K562 (cell line): ENCODE data around the gene NQO2. TPM values are rescaled to one million over a fixed set of nuclear protein-coding genes. Genes with fewer than 3 reads are reported as not detected.
A peak's percentile ranks its signal among the peaks of the same experiment; 100 is the strongest.

ENCODE experiments used
- BACH1 ChIP-seq: fragments of 200-800 bp; sonication (Bioruptor generic); IDR thresholded peaks from 2 replicates; pipeline ENCODE4 v1.6.1; 2016; ENCODE audit warnings: missing genetic modification characterization, missing compliant biosample characterization
- ETV1 ChIP-seq: fragments of 450-650 bp; conservative IDR thresholded peaks from 2 replicates; pipeline ENCODE4 v1.6.1; 2016; ENCODE audit warnings: missing genetic modification characterization, control low read depth, low read depth, missing compliant biosample characterization
- GTF3C2 ChIP-seq: IDR thresholded peaks from 3 replicates; pipeline ENCODE4 v1.6.1; 2011; ENCODE audit warnings: borderline replicate concordance, mild to moderate bottlenecking, moderate library complexity; ENCODE audit not compliant: insufficient read length; ENCODE audit errors: extremely low read depth
- HNRNPLL ChIP-seq: fragments of 200-400 bp; formaldehyde crosslinking; IDR thresholded peaks from 2 replicates; pipeline ENCODE4 v1.6.1; 2017; ENCODE audit warnings: low read length, low read depth, mild to moderate bottlenecking; ENCODE audit not compliant: poor library complexity, severe bottlenecking
- ILF3 ChIP-seq: fragments of 450-650 bp; IDR thresholded peaks from 2 replicates; pipeline ENCODE4 v1.6.1; 2018; ENCODE audit warnings: antibody characterized with exemption, mild to moderate bottlenecking, moderate library complexity, borderline replicate concordance
- L3MBTL2 ChIP-seq: fragments of 450-650 bp; IDR thresholded peaks from 2 replicates; pipeline ENCODE4 v1.6.1; 2016; ENCODE audit warnings: mild to moderate bottlenecking, moderate library complexity
- MAFF ChIP-seq: IDR thresholded peaks from 2 replicates; pipeline ENCODE4 v1.6.1; 2012; ENCODE audit warnings: low read length, improper control_type of control experiment
- MCM3 ChIP-seq: fragments of 450-650 bp; IDR thresholded peaks from 2 replicates; pipeline ENCODE4 v1.6.1; 2016
- MEIS2 ChIP-seq: fragments of 450-650 bp; IDR thresholded peaks from 2 replicates; pipeline ENCODE4 v1.6.1; 2014; ENCODE audit warnings: mild to moderate bottlenecking; ENCODE audit not compliant: partially characterized antibody
- MTA1 ChIP-seq: fragments of 450-650 bp; IDR thresholded peaks from 2 replicates; pipeline ENCODE4 v1.6.1; 2017; ENCODE audit warnings: borderline replicate concordance
- PATZ1 ChIP-seq: fragments of 250-450 bp; sonication (Bioruptor Pico); IDR thresholded peaks from 2 replicates; pipeline ENCODE4 v1.5.0; 2020; ENCODE audit warnings: mild to moderate bottlenecking, borderline replicate concordance
- PHF20 ChIP-seq: fragments of 450-650 bp; IDR thresholded peaks from 2 replicates; pipeline ENCODE4 v1.6.1; 2018; ENCODE audit not compliant: partially characterized antibody
- PRDM10 ChIP-seq: fragments of 450-650 bp; IDR thresholded peaks from 2 replicates; pipeline ENCODE4 v1.6.1; 2018; ENCODE audit not compliant: partially characterized antibody
- RBFOX2 ChIP-seq: fragments of 200-400 bp; formaldehyde crosslinking; IDR thresholded peaks from 2 replicates; pipeline ENCODE4 v1.6.1; 2017; ENCODE audit warnings: low read depth, mild to moderate bottlenecking, low read length, moderate library complexity
- TAF7 ChIP-seq: fragments of 450-650 bp; IDR thresholded peaks from 2 replicates; pipeline ENCODE4 v1.6.1; 2016; ENCODE audit warnings: missing genetic modification characterization, missing compliant biosample characterization
- YBX1 ChIP-seq: fragments of 450-650 bp; IDR thresholded peaks from 2 replicates; pipeline ENCODE4 v1.7.1; 2016; ENCODE audit warnings: mild to moderate bottlenecking
- ZNF277 ChIP-seq: fragments of 250-450 bp; sonication (Bioruptor Pico); IDR thresholded peaks from 2 replicates; pipeline ENCODE4 v1.8.0; 2022; ENCODE audit warnings: inconsistent platforms, mild to moderate bottlenecking, moderate library complexity, borderline replicate concordance
- polyA plus RNA-seq, 8 experiments: library from polyadenylated mRNA; depleted of rRNA in 4 of 8; stranded (reverse) in 5 of 8; unstranded in 3 of 8; fragments of >200 nt; fragmentation: Nextera tagmentation in 2 of 8; fragmentation: Illumina TruSeq in 1 of 8; extraction: Ambion mirVana in 2 of 8; extraction: Trizol in 1 of 8; gene quantifications; 2 replicates each; pipeline versions ENCODE4 v1.2.1 to v1.2.3, GENCODE V29; 2011 to 2014; ENCODE audit warnings: inconsistent platforms in 1 of 8, missing spikeins in 1 of 8
- total RNA-seq, 7 experiments: library from RNA; depleted of rRNA in 6 of 7; stranded (reverse); fragments of >200 nt in 6 of 7; fragmentation: Illumina TruSeq in 2 of 7; extraction: Trizol in 2 of 7; gene quantifications; 2 replicates each; pipeline versions ENCODE4 v1.2.1 to v1.2.3, GENCODE V29; 2011 to 2021; ENCODE audit warnings: low replicate concordance in 1 of 7

The NQO2 gene
- total and polyA plus RNA-seq, 9 of the 15 experiments (the other 6 are each of a cell fraction or from before 2014, with no cell fraction given): 54.6 to 214 (median 116) TPM

- TF ChIP-seq GTF3C2 (no peak), YBX1 (no peak), RBFOX2 (peak; percentile 93), MCM3 (no peak), HNRNPLL (peak; percentile 73), MTA1 (no peak; the same call in none of the 2 replicates), ILF3 (no peak), MEIS2 (no peak), ETV1 (tag) (peak; percentile 58; the same call in 1 of the 2 replicates), MAFF (peak; percentile 22; the same call in 1 of the 2 replicates), L3MBTL2 (peak; percentile 86), PATZ1 (CRISPR knock-in tag) (no peak), ZNF277 (CRISPR knock-in tag) (no peak), PRDM10 (peak; percentile 93), BACH1 (no peak), TAF7 (tag) (peak; percentile 71), PHF20 (peak; percentile 55)
Observed at GRCh38 chr6:2988426-2989331, 11.0 kb upstream of the NQO2 start (continued).
